ENCODE data around the gene ASS1.
A peak's percentile ranks its signal among the peaks of the same experiment; 100 is the strongest.

The ASS1 gene

DNA sequence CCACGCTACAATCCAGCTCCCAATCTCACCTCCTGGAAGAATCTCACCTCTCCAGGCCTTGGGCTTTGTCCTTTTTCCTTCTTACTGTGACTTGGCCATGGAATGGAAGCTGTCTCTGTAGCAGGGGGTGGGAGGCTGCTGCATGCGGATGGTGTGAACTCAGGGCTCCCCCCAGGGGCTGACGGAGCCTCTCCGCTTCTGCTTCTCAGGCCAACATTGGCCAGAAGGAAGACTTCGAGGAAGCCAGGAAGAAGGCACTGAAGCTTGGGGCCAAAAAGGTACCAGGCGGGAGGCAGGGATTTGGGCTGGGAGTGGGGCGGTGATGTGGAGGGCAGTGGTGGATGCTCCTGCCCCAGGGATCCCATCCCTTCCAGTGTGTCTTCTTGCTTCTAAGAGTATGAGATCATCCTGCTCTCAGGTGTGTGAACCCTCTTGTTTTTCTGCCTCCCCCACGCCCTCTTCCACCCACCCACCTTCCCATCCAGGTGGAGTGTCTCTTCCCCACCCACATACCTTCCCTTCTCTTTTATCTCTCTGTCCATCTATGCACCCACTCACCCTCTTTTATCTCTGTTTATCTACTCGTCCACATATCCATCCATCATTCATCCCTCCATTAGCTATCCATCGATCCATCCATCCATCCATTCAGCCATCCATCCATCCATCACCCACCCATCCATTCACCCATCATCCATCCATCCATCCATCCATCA, 9.5 kb downstream of the ASS1 start:
- no peak for DNase-seq (ENCODE audit: low spot score)

GRCh38 chr9:130454812-130455325, 10.1 kb downstream of the ASS1 start:
- DNase-seq (ENCODE audit: low spot score) = no peak

GRCh38 chr9:130458027-130458803, 13.5 kb downstream of the ASS1 start:
- DNase-seq (ENCODE audit: low spot score) = no peak

DNA sequence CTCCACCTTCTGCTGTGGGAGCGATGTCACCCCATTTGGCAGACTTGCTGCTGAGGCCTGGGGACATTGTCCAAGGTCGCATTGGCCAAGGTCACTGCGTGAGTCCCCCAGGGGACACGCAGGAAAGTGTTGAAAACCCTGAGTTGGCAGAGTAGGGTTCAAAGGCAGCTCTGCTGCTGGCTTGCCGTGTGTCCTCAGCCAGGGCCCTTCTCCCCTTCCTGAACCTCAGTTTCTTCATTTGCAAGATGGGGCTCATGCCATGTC, 14.0 kb downstream of the ASS1 start:
- no peak for DNase-seq (ENCODE audit: low spot score)

DNA sequence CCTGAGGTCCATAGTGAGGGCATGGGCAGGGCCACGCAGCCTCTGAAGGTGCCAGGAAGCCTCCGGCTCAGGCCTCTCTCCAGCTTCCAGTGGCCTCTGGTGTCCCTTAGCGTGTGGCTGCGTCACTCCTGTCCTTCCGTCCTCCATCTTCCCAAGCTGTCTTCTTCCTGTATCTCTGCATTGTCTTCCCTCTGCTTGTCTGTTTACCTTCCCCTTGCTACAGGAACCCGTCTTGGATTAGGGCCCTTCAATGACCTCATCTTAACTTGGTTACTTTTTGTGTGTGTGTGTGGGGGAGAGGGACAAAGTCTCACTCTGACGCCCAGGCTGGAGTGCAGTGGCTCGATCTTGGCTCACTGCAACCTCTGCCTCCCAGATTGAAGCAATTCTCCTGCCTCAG, 14.4 kb downstream of the ASS1 start:
- no peak for DNase-seq (ENCODE audit: low spot score)

DNA sequence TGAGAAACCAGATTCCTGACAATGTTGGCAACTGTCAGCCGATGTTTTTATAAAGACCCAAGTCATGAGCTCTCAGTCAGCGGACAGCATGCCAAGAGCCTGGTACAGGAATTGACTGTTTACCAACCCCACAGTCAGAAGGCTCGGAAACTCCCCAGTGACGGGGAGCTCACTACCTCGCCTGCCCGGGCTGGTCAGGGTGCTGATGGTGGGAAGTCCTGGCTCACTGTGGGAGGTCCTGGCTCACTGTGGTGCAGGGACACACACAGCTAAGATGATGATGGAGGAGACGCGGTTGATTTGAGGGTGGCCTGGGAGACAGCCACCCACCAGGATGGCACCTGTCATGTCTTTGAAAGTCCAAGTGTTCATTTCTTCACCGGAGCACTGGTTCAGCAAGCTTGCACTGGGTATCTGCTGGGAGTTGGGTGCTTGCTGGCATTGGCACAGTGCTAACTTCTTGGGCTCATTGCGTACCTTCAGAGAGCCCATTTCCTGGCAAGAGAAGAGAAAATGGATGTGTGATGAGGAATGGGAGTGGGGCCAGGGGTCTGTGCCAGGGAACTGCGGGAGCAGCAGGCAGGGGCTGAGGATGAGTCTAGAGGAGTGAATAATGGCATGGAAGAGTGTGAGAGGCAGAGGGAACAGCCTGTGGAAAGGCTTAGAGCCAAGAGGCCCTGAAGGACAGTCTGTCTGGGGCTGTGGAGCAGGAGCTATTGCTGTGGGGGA, 15.3 kb downstream of the ASS1 start:
- no peak for DNase-seq (ENCODE audit: low spot score)

DNA sequence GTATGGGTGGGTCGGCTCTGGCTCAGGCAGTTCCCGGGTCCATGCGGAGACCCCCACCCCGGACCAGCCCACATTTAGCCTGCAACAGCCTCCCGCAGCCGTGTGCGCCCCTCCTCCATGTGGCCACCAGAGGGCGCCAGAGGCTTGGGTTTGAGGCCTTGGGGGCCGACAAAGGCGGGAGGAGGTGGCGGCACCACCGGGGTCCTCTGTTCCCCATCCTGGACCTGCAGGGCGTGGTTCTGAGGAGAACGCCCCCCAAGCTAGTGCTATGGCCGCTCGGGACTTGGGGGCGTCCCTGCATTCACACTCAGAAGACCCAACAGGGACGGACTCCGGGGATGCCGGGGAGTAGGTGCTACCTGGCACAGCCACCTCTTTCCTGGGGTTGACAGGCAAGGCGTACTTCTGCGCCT, 16.5 kb downstream of the ASS1 start:
- peak; percentile 80 for DNase-seq (ENCODE audit: low spot score)

DNA sequence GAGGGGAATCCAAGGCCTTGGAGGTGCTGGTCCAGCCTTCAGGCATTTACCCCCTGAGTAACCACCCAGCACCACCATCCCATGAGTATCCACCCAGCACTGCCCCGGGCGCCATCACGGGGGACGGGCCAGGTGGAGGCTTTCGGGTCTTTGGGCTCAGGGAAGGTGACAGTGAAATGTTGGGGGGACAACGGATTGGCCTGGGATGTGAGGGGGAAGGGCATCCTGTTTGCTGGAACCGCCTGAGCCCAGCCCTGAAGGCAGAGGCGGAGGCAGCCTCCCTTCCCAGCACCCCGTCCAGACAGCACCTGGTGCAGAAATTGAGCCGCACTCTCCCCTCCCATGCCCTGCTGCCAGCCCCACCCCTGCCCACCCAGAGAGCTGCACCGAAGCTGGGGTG, 17.0 kb downstream of the ASS1 start:
- DNase-seq (ENCODE audit: low spot score) = no peak

GRCh38 chr9:130462685-130463540, 18.2 kb downstream of the ASS1 start:
- no peak for DNase-seq (ENCODE audit: low spot score)

- no peak for DNase-seq (ENCODE audit: low spot score)
These were observed 19.3 kb downstream of the ASS1 start for GRCh38 chr9:130463763-130464745.

DNA sequence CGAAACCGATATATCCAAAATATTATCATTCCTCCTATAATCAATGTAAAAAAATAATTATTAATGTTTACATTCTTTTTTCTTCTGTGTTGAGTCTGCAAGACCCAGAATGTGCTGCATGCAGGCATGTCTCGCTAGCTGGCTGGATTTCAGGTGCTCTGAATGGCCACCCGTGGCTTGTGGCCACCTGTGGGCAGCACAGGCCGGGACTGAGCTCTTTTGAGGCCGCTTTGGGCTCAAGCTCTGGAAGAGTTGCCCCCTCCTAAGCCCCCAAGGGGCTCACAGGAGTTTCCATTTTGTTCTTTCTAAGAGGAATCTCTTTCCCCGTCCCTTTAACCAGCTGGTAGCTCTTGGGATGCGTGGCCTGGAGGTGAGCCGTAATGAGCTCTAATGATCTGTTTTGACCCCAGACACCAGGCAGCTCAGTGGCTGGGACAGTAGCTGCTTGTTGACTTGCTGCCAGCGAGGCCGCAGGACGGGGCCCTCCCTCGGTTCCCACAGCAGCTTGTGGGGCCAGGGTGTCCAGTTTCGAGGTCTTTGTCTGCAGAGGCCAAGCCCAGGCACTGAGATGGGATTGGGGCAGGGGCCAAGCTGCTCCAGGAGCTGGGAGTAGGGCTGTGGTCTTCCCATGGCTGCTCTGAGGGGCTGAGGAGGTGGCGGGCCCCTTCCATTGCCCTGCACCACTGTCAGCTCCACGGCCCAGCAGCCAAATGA, 20.8 kb downstream of the ASS1 start:
- DNase-seq (ENCODE audit: low spot score) = no peak

DNA sequence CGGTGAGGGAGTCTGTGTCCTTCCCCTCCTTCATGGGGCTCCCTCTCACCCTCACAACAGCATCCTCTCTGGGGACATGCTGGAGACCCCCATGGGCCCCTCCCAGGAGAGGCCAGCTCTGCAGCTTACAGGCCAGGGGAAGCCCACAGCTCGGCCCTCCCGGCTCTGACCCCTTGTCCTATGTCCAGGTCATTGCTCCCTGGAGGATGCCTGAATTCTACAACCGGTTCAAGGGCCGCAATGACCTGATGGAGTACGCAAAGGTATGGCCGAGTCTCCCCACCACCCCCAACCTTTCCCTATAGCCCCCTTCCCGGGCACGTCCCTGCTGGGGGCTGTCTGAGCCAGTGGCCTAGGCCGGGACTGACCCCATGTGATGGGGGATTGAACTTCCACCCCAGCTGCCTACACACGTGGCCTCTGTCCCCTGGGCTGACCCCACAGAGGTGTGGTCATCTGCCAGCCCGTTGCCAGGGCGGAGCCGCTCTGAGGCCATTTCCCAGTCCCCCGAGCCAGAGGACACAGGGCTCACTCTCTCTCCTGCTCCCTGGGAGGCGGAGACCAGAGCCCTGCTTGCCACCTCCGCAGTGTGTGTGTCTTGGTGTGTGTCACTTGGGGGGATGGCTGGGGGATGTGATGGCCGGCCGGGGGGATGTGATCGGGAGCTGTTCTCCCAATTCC, 21.9 kb downstream of the ASS1 start:
- DNase-seq (ENCODE audit: low spot score) = no peak

GRCh38 chr9:130467316-130467715, 22.6 kb downstream of the ASS1 start:
- DNase-seq (ENCODE audit: low spot score) = no peak

DNA sequence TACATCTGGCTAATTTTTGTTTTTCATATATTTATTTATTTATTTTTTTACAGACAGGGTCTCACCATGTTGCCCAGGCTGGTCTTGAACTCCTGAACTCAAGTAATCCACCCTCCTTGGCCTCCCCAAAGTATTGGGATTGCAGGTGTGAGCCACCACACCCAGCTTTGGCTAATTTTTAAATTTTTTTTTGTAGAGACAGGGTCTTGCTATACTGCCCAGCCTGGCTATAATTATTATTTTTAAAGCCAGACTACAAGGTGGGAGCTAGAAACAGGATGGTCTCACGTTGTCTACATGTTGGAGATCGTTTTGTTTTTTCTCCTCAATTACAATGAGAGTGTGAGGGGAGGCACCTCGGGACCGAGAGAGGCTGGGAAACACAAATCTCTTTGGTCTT, 23.8 kb downstream of the ASS1 start:
- no peak for DNase-seq (ENCODE audit: low spot score)

GRCh38 chr9:130470269-130470668, 25.5 kb downstream of the ASS1 start:
- DNase-seq (ENCODE audit: low spot score) = no peak

DNA sequence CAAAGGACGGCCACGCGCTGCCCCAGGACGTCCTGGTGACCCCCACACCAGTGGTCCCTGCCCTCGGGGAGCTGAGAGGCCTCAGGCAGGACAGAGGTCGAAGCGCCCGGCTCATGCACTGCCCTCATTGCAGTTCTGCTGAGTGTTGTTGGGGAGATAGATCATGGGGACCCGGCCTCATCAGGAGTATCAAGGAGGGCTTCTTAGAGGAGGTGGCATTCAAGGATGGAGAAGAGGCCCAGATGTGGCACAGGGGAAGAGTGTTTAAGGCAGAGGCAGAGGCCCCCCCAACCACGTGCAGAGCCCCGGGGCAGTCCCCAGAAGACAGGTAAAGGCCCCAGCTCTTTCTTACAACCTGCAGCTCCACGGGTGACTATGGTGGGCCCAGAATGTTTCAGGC, 26.2 kb downstream of the ASS1 start:
- no peak for DNase-seq (ENCODE audit: low spot score)

GRCh38 chr9:130471411-130472183, 26.8 kb downstream of the ASS1 start:
- DNase-seq (ENCODE audit: low spot score) = no peak

- no peak for DNase-seq (ENCODE audit: low spot score)
These were observed 27.5 kb downstream of the ASS1 start for GRCh38 chr9:130472184-130472705.

- no peak for DNase-seq (ENCODE audit: low spot score)
These were observed 28.2 kb downstream of the ASS1 start for GRCh38 chr9:130473009-130473408.

Measured in HuH-7.5 (cell line).